GM21367 (cell line): Measurements from ENCODE around the gene GTSE1.

Experiments used
- ATAC-seq: cut with Tn5 transposase; IDR thresholded peaks from one replicate; pipeline ENCODE4 v1.9.1; 2021; ENCODE audit not compliant: unreplicated experiment

The GTSE1 gene

DNA sequence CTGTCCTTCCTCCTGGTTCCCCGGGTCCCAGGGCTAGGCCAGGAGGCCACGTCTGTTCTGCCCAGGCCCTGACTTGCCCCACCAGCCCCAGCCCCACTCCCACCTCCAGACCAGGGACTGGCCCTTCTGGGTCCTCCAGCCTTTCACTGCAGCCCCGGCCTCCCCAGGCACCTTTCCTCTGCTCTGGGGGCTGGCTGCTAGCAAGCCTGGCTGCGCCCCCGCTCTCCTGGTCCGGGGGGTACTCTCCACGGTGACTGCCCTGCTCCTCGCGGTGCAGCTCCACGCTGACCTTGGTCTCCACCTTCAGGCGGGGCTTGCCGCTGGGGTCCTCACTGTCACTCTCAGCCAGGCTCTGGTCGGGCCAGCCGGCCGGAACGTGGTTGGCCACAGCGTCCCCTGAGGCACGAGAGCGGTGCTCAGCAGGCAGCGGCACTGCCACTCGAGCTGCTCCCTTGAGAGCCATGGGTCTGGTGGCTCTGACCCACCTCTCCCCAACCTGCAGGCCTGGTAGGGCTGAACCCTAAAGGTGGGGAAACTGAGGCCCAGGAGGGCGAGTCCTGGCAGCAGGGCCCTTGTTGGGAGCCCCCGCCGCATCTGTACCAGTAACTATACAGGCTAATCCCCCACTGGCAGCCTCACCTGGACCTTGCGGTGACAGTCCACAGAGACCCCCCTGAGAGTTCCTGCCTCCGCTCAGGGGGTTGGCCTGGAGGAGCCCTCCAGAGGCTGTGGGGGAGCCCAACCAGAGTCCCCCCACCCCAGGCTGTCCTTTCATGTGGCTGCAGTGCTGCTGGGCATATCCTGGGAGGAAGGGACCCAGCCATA, 67.9 kb downstream of the GTSE1 start:
- no peak for ATAC-seq

DNA sequence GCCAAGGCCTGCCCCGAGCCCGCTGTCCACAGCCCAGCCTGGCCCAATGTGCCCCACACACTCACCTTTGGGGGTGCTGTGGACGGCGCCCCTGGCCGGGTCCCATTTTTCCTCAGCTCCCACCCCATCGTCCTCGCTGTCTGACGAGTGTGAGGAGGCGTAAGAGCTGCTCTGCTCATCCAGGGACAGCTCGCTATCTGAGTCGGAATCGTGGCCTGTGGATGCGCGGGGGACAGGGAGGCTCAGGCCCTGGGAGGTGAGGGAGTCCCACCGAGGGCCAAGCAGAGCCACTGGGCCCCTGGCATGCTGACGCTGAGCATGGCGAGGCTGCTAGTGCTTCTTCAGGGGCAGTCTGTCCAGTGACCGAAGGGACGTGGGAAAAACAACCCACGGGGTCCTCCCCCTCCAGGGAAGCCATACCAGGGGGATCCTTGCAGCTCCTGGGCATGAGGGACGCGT, 68.5 kb downstream of the GTSE1 start:
- ATAC-seq, result no peak

DNA sequence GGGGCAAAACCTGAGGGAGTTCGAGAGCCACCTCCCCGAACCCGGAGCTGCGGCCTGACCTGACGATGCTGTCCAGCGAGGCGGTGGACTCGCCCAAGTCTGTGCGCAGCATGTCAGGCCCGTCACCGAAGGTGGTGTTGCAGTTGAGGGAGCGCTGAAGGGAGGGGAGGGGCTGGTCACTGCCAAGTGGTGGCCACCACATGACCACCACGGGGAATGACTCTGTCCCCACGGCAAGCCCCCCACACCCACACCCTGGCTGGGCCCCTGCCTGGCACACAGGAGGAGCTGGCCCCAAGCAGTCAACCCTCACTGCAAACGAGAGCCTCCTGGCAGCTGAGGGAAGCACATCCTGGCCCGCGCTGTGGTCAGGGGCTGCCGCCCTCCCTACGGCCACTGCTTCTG, 69.7 kb downstream of the GTSE1 start:
- ATAC-seq, result no peak

DNA sequence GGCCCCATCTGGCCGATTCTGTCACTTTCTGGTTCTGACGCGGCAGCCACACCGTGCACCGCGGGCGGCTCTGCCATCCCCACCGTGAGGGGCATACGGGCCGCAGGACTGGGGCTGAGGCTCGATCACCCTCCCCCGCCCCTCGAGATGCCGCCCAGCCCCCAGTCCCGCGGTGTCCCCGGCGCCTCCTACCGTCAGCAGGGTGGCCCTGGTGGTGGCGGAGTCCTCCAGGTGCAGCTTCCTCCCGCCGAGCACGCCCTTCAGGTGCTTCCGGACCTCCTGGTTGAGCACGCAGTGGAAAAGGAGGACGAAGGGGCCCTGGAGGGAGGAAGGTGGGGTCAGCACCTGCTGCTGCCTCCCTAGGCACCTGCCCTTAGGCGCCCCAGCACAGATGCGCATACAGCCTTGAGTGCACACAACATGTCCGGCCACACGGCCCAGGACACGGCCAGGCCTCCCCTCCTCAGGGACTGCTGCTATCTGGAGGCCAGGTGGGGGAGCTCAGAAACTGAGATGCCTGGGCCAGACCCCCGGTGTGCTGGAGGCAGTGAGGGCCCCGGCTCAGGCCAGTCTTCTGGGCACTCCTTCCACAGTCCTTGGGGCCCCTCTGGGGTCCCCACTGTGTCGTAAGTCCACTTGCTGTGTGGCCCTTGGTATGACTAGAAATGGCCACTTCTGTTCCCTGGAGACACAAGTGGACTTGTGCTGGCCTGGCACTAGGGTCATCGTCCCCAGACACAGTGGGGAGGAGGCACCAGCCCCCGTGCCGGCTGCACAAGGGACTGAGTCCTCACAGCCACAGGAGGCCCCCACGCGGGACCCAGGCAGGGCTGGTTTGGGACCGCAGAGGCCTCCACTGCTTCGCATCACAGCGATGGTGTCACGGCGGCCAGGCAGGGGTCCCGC, 70.4 kb downstream of the GTSE1 start:
- ATAC-seq, result no peak

DNA sequence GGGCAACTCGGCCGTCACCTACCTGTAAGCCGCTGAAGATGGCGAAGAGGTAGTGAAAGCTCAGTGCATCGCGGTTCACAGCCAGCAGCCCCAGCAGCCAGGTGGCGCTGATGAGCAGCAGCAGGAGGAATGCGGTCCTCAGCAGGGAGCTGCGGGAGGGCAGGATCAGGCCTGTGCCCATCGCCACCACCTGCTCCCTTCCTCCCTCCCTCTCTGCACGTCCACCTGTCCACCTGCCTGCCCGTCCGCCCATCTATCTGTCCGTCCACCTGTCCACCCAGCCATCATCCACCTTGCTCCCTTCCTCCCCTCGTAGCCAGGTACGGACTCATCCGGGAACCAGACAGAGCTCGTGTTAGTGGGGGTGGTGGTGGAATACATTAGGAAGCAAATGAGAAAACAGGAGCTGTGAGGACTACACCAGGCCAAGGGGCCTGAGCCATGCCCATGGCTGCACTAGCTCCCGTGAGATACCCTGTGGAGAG, 71.1 kb downstream of the GTSE1 start:
- no peak for ATAC-seq

DNA sequence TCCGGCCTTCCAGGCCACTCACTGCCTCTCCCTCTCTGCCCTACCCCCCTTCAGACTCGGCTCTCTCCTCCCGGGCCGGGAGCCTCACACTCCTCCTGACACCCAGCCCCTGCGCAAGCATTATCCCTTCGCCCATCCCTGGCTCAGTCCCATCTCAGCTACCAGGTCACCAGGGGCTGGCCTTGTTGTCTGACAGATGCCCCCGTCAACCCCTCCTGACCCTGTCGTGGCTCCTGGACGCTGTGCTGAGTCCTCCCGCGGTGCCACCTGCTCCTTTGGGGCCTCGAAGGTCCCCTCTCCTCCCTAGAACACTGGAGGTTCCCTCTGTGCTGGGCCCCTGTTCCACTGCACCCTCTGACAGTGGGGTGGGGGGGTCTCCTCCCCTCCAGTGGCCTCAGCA, 71.8 kb downstream of the GTSE1 start:
- no peak for ATAC-seq

DNA sequence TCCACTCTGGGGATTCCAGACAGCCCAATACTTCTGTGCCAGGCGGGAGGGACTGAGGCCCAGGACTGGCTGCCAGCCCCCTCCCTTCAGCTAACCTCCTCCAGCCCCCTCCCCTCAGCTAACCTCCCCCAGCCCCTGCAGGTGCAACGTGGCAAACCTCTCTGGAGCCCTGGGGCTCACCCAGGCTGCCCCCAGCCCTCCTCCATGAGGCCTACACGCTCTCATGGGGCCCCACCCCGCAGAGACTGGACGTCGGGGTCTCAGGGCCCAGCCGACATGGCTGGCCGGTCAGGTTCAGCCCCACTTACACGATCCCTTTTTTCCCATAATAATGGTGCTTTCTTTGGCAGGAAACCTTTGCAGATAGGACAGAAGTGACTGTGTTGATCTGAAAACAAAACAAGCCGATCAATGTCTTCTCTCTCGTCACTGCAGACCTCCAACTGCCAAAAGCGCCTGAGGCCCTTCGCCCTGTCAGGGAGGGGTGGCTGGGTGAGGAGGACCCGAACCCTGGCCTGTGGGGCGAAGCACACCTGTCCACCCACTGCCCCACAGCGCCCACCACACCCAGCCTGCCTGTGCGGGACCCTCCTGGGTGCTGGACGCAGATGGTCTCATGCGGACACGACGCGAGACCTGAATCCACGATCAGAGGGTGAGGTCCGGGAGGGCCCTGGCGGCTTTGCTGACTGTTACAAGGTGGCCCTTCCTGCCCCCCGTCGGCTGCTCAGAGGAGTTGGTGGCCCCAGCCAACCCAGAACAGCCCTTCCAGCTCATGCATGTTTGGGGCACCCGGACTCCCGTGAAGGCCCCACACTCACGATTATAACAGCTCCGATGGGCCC, 72.4 kb downstream of the GTSE1 start:
- ATAC-seq, result no peak

DNA sequence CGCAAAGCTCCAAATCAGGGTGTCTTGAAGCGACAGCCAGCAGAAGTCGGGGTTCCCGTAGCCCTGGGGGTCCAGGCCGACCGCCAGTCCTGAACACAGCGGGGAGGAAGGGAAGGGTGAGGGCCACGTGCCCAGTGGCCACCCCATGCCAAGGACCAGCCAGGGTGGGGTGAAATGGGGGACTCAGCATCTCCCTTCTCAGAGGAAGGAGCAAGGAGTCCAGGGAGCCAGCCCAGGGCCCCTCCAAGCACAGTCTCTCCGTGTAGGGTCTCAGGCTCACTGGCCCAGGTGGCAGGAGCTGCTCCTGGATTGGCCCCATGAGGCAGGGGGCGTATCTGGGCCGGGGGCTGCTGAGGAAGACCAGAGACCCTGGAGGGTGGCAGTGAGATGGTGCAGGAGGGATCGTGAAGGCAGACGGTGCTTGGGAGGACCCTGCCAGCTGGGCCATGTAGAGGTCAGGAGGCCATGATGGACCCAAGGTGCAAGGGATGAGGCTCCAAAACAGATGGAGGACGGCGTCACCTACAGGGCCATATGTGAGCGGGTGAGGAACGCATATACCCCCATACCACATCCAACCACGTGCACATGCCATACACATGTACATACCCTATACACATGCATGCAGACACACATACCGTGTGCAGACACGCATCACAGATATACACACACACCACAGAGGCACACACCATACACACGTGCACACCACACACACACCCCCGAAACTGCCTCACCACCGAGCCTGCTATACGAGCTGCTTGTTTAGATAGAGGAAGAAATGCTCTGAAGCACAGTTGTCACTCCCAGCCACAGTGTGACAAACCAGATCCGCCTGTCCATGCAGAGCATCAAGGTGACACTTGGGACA, 73.3 kb downstream of the GTSE1 start:
- no peak for ATAC-seq

DNA sequence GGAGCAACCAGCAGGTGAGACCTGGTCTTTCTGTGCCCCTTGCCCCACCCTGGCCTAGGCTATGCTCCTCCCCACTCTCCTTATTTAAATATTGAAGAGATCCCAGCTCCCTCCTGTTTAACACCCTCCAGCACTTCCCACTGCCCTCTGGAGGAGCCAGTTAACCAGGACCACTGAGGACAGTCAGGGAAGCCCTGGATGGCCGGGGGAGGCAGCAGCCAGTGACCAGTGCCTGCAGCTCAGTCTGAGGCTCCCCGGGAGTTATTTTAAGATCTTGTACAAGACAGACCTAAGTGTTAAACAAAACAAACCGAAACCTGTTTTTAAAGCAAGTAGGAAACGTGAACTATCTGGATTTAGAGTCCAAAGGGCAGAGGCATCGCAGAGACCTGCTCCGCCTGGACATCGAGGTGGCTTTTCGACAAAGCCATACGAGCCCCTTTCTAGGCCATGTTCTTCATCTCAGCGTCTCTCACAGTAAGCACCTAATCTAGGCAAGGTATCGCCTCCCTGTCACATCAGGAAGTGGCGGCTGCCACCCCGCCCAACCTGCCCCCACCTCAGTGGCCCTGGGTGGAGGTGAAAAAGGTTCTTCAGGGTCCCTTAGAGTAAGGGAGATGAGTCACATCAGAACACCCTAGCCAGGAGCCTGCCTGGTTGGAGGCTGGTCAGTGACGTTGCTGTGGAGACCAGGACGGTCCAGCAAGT, 74.1 kb downstream of the GTSE1 start:
- ATAC-seq, result no peak

DNA sequence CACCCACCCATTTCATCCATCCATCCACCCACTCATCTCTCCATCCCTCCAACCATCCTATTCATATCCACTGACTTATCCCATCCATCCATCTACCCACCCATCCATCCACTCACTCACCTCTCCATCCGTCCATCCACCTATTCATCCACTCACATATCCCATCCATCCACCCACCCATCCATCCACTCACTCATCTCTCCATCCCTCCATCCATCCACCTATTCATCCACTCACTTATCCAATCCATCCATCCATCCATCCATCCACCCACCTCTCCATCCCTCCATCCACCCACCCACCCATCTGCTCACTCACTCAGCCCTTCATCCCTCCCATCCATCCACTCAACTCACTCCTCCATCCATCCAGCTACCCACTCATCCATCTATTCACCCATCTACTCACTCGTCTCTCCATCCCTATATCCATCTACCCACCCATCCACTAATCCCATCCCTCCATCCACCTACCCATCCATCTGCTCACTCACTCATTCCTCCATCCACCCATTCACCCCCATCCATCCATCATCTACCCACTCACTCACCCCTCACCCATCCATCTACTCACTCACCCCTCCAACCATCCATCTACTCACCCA, 75.1 kb downstream of the GTSE1 start:
- no peak for ATAC-seq

DNA sequence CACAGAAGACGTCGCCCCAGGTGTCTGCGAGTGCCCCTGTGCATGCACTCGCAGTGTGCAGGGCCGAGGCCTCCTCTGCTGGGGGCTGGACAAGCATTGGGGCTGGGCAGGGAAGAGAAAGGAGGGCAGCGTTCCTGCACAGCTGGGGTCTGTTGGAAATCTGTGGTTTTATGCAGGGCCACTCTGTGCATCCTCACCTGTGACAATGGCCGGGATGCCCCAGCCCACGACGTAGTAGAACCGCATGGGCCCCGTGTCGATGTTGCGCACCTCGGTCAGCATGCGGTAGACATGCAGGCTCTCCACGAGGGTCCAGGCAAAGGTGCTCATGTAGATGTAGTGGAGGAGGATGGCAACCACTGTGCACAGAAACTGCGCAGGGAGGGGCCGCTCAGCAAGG, 76.0 kb downstream of the GTSE1 start:
- no peak for ATAC-seq

DNA sequence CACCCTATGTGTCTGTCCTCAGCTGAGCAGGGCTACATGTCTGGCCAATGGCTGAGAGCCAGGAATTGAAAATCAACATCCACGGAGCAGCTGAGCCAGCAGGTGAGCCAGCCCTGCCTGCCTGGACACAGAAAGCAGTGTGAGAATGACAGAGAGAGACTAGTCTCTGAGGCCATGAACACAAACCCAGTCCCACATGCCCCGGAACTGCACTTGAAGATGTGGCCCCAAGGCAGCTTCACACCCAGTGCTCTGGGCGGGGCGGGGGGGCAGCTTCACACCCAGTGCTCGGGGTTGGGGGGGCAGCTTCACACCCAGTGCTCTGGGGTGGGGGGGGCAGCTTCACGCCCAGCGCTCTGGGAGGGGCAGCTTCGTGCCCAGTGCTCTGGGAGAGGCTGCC, 76.5 kb downstream of the GTSE1 start:
- no peak for ATAC-seq

DNA sequence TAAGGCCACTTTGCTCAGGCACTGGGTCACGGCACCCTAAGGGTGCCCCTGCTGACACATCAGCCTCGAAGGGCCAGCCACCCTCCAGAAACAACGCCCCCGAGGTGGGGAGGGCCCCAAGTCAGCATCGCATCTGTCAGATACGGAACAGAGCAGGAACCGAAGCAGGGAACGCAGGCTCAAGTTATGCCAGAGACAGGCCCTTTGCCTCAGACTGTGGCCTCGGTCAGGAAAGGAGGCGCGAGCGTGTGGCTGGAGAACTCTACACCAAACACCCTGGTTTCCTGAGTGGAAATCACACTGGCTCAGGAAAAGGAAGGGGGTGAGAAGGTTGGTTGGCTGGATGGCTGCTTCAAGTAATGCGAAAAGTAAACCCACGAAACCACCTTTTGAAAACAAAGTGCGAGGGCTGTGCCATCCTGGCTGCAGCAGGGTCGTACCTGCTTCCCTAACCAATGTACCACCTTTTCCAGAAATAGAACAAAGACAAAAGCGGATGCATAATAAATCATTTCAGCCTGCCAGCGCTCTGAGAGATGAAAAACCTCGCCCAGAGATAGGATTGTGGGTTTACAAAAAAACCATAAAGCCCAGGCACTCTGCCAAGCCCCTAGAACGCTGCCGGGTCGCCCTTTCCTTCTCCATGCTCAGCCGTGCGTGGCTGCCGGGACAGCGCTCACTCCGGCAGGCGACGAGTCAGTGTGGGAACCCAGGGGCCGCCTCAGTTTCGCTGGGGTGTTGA, 77.4 kb downstream of the GTSE1 start:
- no peak for ATAC-seq

DNA sequence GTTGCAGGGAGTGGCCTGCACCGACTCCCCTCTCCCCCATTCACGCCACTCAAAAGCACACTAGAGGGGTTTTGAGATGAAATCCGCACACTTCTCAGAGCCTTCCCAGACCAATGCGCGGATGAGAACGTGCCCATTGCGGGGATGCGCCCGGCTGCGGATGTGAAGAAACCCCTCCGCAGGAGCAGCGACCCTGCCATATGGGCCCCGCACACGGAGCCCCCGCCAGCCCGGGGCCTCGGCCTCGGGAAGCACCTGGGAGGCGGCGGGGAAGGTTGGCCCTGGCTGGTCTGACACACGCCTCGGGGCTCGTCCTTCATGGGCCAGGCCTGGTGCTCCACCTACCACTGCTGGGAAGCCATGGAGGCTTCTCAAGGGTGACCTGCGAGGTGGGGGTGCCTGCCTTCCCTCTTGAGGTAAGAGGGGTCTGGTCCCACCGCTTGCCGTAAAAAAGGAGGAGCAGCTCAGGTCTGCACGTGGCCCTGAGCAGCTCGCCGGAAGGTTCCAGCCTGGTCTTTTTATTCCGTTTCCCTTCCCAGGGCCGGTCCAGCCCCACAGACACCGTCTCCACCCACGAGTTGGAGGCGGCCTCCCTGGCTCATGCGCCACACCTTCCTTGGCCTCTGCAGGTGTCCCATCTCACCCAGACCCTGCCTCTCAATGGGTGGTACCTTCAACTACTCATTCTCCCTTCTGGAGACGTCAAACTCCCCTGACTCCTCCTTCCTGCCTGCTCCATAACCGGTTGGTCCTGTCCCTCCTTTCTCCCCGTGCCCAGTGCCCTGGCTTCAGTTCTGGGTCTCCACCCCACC, 78.2 kb downstream of the GTSE1 start:
- no peak for ATAC-seq

DNA sequence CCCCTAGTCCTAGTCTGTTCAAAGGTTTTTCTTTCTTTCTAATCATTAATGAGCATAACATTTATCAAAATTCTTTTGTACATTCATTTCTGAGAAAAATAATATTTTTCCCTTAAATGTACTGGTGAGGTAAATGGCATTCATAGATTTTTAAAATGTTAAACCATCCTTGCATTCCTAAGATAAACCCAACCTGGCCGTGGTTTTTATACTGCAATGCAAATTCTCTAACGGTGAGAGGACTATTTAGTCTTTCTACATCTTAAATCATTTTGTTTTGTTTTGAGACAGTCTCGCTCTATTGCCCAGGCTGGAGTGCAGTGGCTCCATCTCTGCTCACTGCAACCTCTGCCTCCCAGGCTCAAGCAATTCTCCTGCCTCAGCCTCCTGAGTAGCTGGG, 79.4 kb downstream of the GTSE1 start:
- no peak for ATAC-seq

DNA sequence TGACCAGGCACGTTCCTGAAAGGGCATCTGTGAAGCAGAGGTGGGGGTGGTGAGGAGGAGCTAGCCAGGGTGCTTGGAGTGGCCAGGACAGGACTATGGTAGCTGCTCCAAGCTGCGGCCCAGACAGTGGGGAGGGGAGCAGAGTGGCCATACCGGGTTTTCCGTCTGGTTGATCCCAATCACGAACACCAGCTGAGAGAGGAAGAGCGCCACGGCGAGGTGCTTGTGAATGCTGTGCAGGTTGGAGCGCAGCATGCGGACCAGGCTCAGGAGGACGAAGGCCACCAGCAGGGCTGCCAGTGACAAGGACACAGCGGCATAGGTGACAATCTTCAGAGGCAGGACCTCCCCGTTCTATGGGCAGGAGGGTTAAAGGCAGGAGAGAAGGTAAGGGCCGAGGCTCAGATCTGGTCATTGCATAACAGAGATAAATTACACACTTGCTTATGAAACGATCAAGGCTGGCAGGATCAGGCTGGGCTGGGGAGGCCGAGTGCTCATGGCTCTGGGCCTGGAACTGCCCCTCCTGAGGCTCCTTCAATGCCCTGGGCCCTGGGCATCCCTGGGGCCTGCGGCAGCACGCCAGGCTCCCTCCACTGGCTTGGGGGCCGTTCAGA, 80.3 kb downstream of the GTSE1 start:
- no peak for ATAC-seq
